Measurements from ENCODE around the gene POU2AF3. TPM values are rescaled to one million over a fixed set of nuclear protein-coding genes. Genes with fewer than 3 reads are reported as not detected.

POU2AF3 gene
- total RNA-seq, 1 experiment from 2014 or later, result not detected

GRCh38 chr11:111349191-111349695 is 50.9 kb downstream of the POU2AF3 start:
- Histone ChIP-seq H3K27me3 (no peaks in the 10 kb centered on the region), H3K36me3 (no peaks in the 10 kb centered on the region), H3K27ac (no peak overlapping the region), H3K4me3 (no peak overlapping the region), H3K4me1 (no peaks in the 10 kb centered on the region), H3K9me3 (replicated peaks) (no peaks in the 10 kb centered on the region)
- no peak for DNase-seq

DNA sequence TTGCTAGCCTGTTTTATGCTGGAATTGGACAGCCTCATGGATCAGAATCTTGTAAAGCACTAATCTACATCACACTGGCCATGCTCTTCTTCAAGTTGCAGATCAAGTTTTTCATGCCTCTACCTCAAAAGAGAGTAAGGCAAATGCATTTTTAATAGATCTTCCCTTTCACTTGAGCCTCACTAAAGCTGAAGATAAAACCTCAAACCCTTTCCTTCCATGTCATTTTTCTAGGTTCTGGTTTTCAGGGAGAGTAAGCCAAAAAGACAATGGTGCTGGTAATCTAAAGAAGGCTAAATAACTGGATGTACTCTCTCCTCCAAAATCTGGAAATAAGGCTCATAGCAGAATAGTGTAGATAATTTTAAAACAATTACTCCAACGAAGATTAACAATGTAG is 52.5 kb downstream of the POU2AF3 start:
- Histone ChIP-seq H3K27me3 (no peaks in the 10 kb centered on the region), H3K4me1 (no peaks in the 10 kb centered on the region), H3K9me3 (replicated peaks) (no peaks in the 10 kb centered on the region), H3K27ac (no peak overlapping the region), H3K36me3 (no peaks in the 10 kb centered on the region), H3K4me3 (no peak overlapping the region)
- no peak for DNase-seq

- Histone ChIP-seq H3K9me3 (replicated peaks) (no peaks in the 10 kb centered on the region), H3K36me3 (no peaks in the 10 kb centered on the region), H3K27ac (no peak overlapping the region), H3K27me3 (no peaks in the 10 kb centered on the region), H3K4me1 (no peaks in the 10 kb centered on the region), H3K4me3 (no peak overlapping the region)
- DNase-seq, result no peak
These were observed 53.2 kb downstream of the POU2AF3 start for GRCh38 chr11:111351374-111352055.

- H3K4me3 ChIP-seq, result no peak overlapping the region
- no peaks in the 10 kb centered on the region for H3K27me3 ChIP-seq
- H3K36me3 ChIP-seq, result no peaks in the 10 kb centered on the region
- no peaks in the 10 kb centered on the region for H3K4me1 ChIP-seq
- H3K27ac ChIP-seq, result no peak overlapping the region
- no peak for DNase-seq
- no peaks in the 10 kb centered on the region for H3K9me3 ChIP-seq (replicated peaks)
These were observed 53.9 kb downstream of the POU2AF3 start for GRCh38 chr11:111352231-111352746.

DNA sequence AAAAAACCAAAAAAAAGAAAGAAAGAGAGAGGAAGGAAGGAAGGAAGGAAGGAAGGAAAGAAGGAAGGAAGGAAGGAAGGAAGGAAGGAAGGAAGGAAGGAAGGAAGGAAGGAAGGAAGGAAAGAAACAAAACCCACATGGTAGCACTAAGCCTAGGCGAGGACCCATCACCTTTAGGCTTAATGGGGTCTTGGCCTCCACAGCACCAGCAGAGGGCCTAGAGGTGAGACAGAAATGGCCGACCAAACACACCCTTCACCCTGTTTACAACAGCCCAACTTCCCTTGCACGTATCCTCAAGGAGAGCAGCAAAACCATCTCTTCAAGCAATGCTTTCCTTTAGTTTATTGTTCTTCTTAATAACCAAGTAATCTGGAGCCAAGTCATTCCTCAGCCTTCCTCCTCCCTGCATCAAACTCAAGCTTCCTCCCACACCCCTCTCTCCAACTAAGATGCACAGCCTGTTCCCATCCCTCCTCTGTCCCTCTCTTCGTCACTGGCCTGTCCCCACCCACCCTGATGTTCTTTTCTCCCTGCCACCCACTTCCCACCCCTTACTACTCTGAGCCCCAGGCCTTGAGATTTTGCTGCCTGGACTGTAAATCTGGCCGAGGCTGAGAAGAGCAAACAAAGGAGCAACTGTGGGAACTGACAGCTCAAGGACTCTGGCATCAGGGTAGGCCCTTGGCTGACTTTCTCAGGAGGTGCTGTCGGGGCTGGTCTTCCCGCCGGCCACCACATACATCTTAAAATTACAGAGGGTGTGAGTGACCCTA is 54.8 kb downstream of the POU2AF3 start:
- Histone ChIP-seq H3K9me3 (replicated peaks) (no peaks in the 10 kb centered on the region), H3K27ac (no peak overlapping the region), H3K4me3 (no peak overlapping the region), H3K27me3 (no peaks in the 10 kb centered on the region), H3K4me1 (no peaks in the 10 kb centered on the region), H3K36me3 (no peaks in the 10 kb centered on the region)
- DNase-seq, result no peak

- H3K4me1 ChIP-seq, result no peaks in the 10 kb centered on the region
- H3K36me3 ChIP-seq, result no peaks in the 10 kb centered on the region
- no peaks in the 10 kb centered on the region for H3K27me3 ChIP-seq
- no peak for DNase-seq
- H3K4me3 ChIP-seq, result no peak overlapping the region
- H3K27ac ChIP-seq, result no peak overlapping the region
- H3K9me3 ChIP-seq (replicated peaks), result no peaks in the 10 kb centered on the region
These were observed 55.6 kb downstream of the POU2AF3 start for GRCh38 chr11:111353776-111354600.

- Histone ChIP-seq H3K4me3 (no peak overlapping the region), H3K9me3 (replicated peaks) (no peaks in the 10 kb centered on the region), H3K27ac (no peak overlapping the region), H3K27me3 (no peaks in the 10 kb centered on the region), H3K36me3 (no peaks in the 10 kb centered on the region), H3K4me1 (no peaks in the 10 kb centered on the region)
- no peak for DNase-seq
These were observed 56.2 kb downstream of the POU2AF3 start for GRCh38 chr11:111354601-111354891.

DNA sequence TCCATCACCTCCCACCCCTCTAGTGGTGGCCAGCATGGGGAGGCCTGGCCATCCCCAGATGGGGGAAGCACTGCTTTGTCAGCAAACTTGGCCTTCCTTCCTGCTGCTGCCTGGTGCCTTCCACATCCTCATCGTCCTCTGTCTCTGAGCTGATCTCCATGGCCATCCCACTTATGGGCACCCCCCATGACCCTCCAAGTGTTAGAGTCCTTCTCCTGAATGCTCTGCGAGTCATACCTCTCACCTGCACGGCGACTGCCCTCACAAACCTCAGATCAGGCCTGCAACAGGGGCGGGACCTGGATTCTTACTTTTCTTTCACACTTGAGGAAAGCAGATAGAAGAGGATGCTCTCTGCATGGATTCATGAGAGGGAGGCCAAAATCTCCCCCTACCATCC is 56.8 kb downstream of the POU2AF3 start:
- H3K9me3 ChIP-seq (replicated peaks), result no peaks in the 10 kb centered on the region
- H3K27ac ChIP-seq, result no peak overlapping the region
- no peaks in the 10 kb centered on the region for H3K4me1 ChIP-seq
- H3K27me3 ChIP-seq, result no peaks in the 10 kb centered on the region
- DNase-seq, result no peak
- no peaks in the 10 kb centered on the region for H3K36me3 ChIP-seq
- no peak overlapping the region for H3K4me3 ChIP-seq

GRCh38 chr11:111355956-111356659 is 57.8 kb downstream of the POU2AF3 start:
- DNase-seq, result no peak
- Histone ChIP-seq H3K4me1 (no peaks in the 10 kb centered on the region), H3K27me3 (no peaks in the 10 kb centered on the region), H3K4me3 (no peak overlapping the region), H3K9me3 (replicated peaks) (no peaks in the 10 kb centered on the region), H3K27ac (no peak overlapping the region), H3K36me3 (no peaks in the 10 kb centered on the region)

DNA sequence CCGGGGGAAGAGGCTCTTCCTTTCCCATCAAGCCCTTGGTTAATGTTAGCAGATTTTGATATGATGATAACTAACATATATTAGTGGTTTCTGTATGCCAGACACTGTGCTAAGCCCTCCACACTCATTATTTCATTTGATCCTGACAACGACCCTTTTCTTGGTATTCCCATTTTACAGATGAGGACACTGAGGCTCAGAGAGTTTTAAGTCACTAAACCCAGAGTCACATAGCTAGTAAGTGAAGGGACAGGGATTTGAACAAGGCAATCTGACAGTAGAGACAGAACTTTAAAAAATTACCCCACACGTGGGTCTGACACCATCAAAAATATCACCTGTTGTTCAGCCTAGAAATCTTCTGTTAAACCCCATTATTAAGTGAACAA is 58.3 kb downstream of the POU2AF3 start:
- Histone ChIP-seq H3K9me3 (replicated peaks) (no peaks in the 10 kb centered on the region), H3K27ac (no peak overlapping the region), H3K4me1 (no peaks in the 10 kb centered on the region), H3K27me3 (no peaks in the 10 kb centered on the region), H3K4me3 (no peak overlapping the region), H3K36me3 (no peaks in the 10 kb centered on the region)
- DNase-seq, result no peak

- H3K36me3 ChIP-seq, result no peaks in the 10 kb centered on the region
- H3K4me1 ChIP-seq, result no peaks in the 10 kb centered on the region
- H3K27me3 ChIP-seq, result no peaks in the 10 kb centered on the region
- DNase-seq, result no peak
- H3K9me3 ChIP-seq (replicated peaks), result no peaks in the 10 kb centered on the region
- no peak overlapping the region for H3K27ac ChIP-seq
- no peak overlapping the region for H3K4me3 ChIP-seq
These were observed 59.0 kb downstream of the POU2AF3 start for GRCh38 chr11:111357150-111358037.

Data from SJCRH30 (cell line).